Measurements from ENCODE around the gene FOXJ3.

Gene FOXJ3

DNA sequence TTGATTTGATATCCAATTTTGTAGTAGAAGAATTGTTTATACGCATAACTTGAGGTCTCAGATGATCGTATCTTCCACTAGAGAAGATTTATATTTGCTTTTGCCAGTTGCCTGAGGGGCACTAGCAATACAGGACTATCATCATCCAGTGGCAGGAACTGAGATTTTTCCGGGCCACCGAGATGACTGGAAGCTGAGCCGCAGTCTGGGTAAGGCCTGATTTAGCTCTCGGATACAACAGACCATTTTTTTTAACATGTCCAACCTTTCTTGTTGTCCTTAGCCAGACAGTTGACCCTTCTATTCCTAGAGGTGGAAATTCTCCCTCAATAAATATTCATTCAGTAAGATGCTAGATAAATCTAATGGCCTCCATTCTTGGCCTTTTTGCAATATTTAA lies 207.3 kb downstream of the FOXJ3 start:
- Histone ChIP-seq H3K4me1 (ENCODE audit: insufficient read depth, low read length) (peaks cover 4% of the 10 kb centered on the region), H2AFZ (ENCODE audit: low read depth, low read length) (no peak overlapping the region), H3K4me3 (ENCODE audit: low read length) (no peak overlapping the region), H3K27me3 (ENCODE audit: insufficient read depth, low read length) (no peaks in the 10 kb centered on the region), H3K36me3 (ENCODE audit: insufficient read depth, low read length) (no peaks in the 10 kb centered on the region), H3K9me3 (ENCODE audit: low read length) (no peaks in the 10 kb centered on the region)
